HepG2 (cell line): ENCODE results near the gene CPED1. TPM values are rescaled to one million over a fixed set of nuclear protein-coding genes. Genes with fewer than 3 reads are reported as not detected.

ENCODE experiments used
- ARNT2 ChIP-seq: sonication (generic); formaldehyde crosslinking; IDR thresholded peaks from 2 replicates; pipeline ENCODE4 v1.8.0; 2022; ENCODE audit warnings: mild to moderate bottlenecking, low read depth, missing genetic modification reagents, moderate library complexity
- FOSL2 ChIP-seq: sonication (generic); formaldehyde crosslinking; IDR thresholded peaks from 2 replicates; pipeline ENCODE4 v1.4.0; 2020; ENCODE audit warnings: missing genetic modification reagents
- HCFC1 ChIP-seq: fragments of 150-350 bp; IDR thresholded peaks from 2 replicates; pipeline ENCODE4 v1.6.1; 2014; ENCODE audit warnings: low read depth, low read length
- MBD4 ChIP-seq: IDR thresholded peaks from 2 replicates; pipeline ENCODE4 v1.6.1; 2012; ENCODE audit warnings: low read length, inconsistent platforms, borderline replicate concordance
- MED13 ChIP-seq: sonication (generic); formaldehyde crosslinking; IDR thresholded peaks from 2 replicates; pipeline ENCODE4 v1.5.0; 2020; ENCODE audit warnings: missing genetic modification reagents
- MXD4 ChIP-seq: IDR thresholded peaks from 2 replicates; pipeline ENCODE4 v1.6.1; 2016; ENCODE audit warnings: mild to moderate bottlenecking, missing biosample characterization, missing genetic modification reagents
- WIZ ChIP-seq: sonication (generic); formaldehyde crosslinking; IDR thresholded peaks from 2 replicates; pipeline ENCODE4 v1.5.1; 2020; ENCODE audit warnings: mild to moderate bottlenecking, missing genetic modification reagents
- ZFP37 ChIP-seq: sonication (generic); formaldehyde crosslinking; IDR thresholded peaks from 2 replicates; pipeline ENCODE4 v1.4.0; 2020; ENCODE audit warnings: missing genetic modification reagents, borderline replicate concordance
- ZMYM2 ChIP-seq: sonication (generic); formaldehyde crosslinking; IDR thresholded peaks from 2 replicates; pipeline ENCODE4 v1.8.0; 2022; ENCODE audit warnings: mild to moderate bottlenecking, missing genetic modification reagents
- ZNF652 ChIP-seq: IDR thresholded peaks from 2 replicates; pipeline ENCODE4 v1.6.1; 2016; ENCODE audit warnings: low read depth, borderline replicate concordance
- ZSCAN21 ChIP-seq: sonication (generic); formaldehyde crosslinking; IDR thresholded peaks from 2 replicates; pipeline ENCODE4 v1.8.0; 2022; ENCODE audit warnings: mild to moderate bottlenecking, missing genetic modification reagents, moderate library complexity, borderline replicate concordance
- polyA plus RNA-seq, 8 experiments: library from polyadenylated mRNA; depleted of rRNA in 3 of 8; stranded (reverse) in 7 of 8; unstranded in 1 of 8; fragments of >200 nt; fragmentation: Illumina TruSeq in 4 of 8; extraction: Trizol in 4 of 8; gene quantifications; 2 replicates each; pipeline versions ENCODE4 v1.2.1 to v1.2.3, GENCODE V29; 2011 to 2016; ENCODE audit warnings: low read depth in 4 of 8, missing spikeins in 1 of 8, mixed read lengths in 1 of 8; ENCODE audit not compliant: insufficient read depth in 1 of 8
- total RNA-seq, 5 experiments: library from RNA; depleted of rRNA; stranded (reverse); fragments of >200 nt; fragmentation: Illumina TruSeq; extraction: Trizol; gene quantifications; 2 replicates each; pipeline ENCODE4 v1.2.3, GENCODE V29; 2016; ENCODE audit warnings: low read depth in 1 of 5
- TF ChIP-seq, protein P1 (sequence below): IDR thresholded peaks from 2 replicates; pipeline ENCODE4 v1.4.0; 2020; ENCODE audit warnings: mild to moderate bottlenecking, missing genetic modification reagents
- TF ChIP-seq, protein P2 (sequence below): sonication (generic); formaldehyde crosslinking; IDR thresholded peaks from 2 replicates; pipeline ENCODE4 v1.4.0; 2020; ENCODE audit warnings: missing genetic modification reagents
- TF ChIP-seq, protein P3 (sequence below): IDR thresholded peaks from 2 replicates; pipeline ENCODE4 v1.6.1; 2016; ENCODE audit warnings: low read depth

CPED1 gene
- total and polyA plus RNA-seq, 2 of the 13 experiments (the other 11 are each of a cell fraction or from before 2014, with no cell fraction given): 11.5 to 27.0 TPM

DNA sequence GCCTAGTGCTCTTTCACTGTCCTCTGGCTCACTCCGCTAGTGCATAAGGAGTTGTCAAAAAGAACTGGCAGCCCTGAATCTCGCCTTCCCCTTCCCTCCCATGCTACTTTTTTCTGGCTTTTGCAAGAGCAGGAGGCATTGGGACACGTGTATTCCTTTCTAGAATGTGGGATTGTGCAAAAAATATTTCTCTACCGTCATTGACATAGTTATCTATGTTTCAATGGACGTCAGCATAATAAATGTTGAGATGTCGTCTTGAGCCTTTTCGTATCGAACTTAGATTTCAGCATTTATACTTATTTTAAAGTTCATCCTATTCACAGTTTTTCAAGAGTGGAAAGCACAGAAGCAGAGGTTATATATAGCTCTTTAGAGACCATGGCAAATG lies 37.2 kb upstream of the CPED1 start (continued):
- TF ChIP-seq, protein P1, sequence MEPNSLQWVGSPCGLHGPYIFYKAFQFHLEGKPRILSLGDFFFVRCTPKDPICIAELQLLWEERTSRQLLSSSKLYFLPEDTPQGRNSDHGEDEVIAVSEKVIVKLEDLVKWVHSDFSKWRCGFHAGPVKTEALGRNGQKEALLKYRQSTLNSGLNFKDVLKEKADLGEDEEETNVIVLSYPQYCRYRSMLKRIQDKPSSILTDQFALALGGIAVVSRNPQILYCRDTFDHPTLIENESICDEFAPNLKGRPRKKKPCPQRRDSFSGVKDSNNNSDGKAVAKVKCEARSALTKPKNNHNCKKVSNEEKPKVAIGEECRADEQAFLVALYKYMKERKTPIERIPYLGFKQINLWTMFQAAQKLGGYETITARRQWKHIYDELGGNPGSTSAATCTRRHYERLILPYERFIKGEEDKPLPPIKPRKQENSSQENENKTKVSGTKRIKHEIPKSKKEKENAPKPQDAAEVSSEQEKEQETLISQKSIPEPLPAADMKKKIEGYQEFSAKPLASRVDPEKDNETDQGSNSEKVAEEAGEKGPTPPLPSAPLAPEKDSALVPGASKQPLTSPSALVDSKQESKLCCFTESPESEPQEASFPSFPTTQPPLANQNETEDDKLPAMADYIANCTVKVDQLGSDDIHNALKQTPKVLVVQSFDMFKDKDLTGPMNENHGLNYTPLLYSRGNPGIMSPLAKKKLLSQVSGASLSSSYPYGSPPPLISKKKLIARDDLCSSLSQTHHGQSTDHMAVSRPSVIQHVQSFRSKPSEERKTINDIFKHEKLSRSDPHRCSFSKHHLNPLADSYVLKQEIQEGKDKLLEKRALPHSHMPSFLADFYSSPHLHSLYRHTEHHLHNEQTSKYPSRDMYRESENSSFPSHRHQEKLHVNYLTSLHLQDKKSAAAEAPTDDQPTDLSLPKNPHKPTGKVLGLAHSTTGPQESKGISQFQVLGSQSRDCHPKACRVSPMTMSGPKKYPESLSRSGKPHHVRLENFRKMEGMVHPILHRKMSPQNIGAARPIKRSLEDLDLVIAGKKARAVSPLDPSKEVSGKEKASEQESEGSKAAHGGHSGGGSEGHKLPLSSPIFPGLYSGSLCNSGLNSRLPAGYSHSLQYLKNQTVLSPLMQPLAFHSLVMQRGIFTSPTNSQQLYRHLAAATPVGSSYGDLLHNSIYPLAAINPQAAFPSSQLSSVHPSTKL (CRISPR knock-in tag): no peak
- TF ChIP-seq, protein P2, sequence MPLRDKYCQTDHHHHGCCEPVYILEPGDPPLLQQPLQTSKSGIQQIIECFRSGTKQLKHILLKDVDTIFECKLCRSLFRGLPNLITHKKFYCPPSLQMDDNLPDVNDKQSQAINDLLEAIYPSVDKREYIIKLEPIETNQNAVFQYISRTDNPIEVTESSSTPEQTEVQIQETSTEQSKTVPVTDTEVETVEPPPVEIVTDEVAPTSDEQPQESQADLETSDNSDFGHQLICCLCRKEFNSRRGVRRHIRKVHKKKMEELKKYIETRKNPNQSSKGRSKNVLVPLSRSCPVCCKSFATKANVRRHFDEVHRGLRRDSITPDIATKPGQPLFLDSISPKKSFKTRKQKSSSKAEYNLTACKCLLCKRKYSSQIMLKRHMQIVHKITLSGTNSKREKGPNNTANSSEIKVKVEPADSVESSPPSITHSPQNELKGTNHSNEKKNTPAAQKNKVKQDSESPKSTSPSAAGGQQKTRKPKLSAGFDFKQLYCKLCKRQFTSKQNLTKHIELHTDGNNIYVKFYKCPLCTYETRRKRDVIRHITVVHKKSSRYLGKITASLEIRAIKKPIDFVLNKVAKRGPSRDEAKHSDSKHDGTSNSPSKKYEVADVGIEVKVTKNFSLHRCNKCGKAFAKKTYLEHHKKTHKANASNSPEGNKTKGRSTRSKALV: no peak
- TF ChIP-seq WIZ (CRISPR knock-in tag): no peak
- no peak for TF ChIP-seq FOSL2 (CRISPR knock-in tag)
- no peak for TF ChIP-seq ZMYM2 (CRISPR knock-in tag)
- TF ChIP-seq ZNF652: no peak
- 0 out of 2 replicates have a peak, but pooled peaks have one; percentile 6 for TF ChIP-seq ZFP37
- TF ChIP-seq MXD4: 0 out of 2 replicates have a peak, but pooled peaks have one; percentile 2
- TF ChIP-seq HCFC1: no peak
- TF ChIP-seq, protein P3, sequence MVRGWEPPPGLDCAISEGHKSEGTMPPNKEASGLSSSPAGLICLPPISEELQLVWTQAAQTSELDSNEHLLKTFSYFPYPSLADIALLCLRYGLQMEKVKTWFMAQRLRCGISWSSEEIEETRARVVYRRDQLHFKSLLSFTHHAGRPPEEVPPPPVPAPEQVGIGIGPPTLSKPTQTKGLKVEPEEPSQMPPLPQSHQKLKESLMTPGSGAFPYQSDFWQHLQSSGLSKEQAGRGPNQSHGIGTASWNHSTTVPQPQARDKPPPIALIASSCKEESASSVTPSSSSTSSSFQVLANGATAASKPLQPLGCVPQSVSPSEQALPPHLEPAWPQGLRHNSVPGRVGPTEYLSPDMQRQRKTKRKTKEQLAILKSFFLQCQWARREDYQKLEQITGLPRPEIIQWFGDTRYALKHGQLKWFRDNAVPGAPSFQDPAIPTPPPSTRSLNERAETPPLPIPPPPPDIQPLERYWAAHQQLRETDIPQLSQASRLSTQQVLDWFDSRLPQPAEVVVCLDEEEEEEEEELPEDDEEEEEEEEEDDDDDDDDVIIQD (CRISPR knock-in tag): no peak
- TF ChIP-seq MBD4: no peak
- no peak for TF ChIP-seq ARNT2 (CRISPR knock-in tag)
- TF ChIP-seq MED13 (CRISPR knock-in tag): no peak
- no peak for TF ChIP-seq ZSCAN21 (CRISPR knock-in tag)
